Subcutaneous abdominal adipose tissue (tissue), 5 donors: Measurements from ENCODE around the gene CCR1.
A peak's percentile ranks its signal among the peaks of the same experiment; 100 is the strongest.

Experiments used
- H3K27ac ChIP-seq: one replicate; pipeline ENCODE4 v1.7.0; 2013; ENCODE audit warnings: low read depth, mild to moderate bottlenecking, inconsistent platforms, low read length, moderate library complexity
- H3K27me3 ChIP-seq, 5 donors: one replicate each; pipeline ENCODE4 v1.7.0; 2013; ENCODE audit warnings: low read length in 5 of 5, inconsistent platforms in 1 of 5; ENCODE audit not compliant: control insufficient read depth in 5 of 5, insufficient read depth in 4 of 5
- H3K36me3 ChIP-seq, 5 donors: one replicate each; pipeline ENCODE4 v1.7.0; 2013; ENCODE audit warnings: low read length in 5 of 5; ENCODE audit not compliant: control insufficient read depth in 5 of 5, insufficient read depth in 5 of 5
- H3K4me1 ChIP-seq, 5 donors: one replicate each; pipeline ENCODE4 v1.7.0; 2013; ENCODE audit warnings: low read length in 5 of 5, mild to moderate bottlenecking in 3 of 5, moderate library complexity in 1 of 5; ENCODE audit not compliant: control insufficient read depth in 5 of 5, insufficient read depth in 5 of 5
- H3K4me3 ChIP-seq, 5 donors: one replicate each; pipeline ENCODE4 v1.7.0; 2013; ENCODE audit warnings: low read length in 5 of 5, low read depth in 1 of 5
- H3K9ac ChIP-seq, 5 donors: one replicate each; pipeline ENCODE4 v1.7.0; 2013; ENCODE audit warnings: low read length in 5 of 5, mild to moderate bottlenecking in 4 of 5, moderate library complexity in 3 of 5
- H3K9me3 ChIP-seq, 5 donors: one replicate each; pipeline ENCODE4 v1.7.0; 2013; ENCODE audit warnings: low read length in 5 of 5; ENCODE audit not compliant: control insufficient read depth in 5 of 5
- donor health status: healthy.
- donor health status: healthy.
- donor health status: healthy.
- donor health status: healthy.
- donor health status: healthy.

CCR1 gene

DNA sequence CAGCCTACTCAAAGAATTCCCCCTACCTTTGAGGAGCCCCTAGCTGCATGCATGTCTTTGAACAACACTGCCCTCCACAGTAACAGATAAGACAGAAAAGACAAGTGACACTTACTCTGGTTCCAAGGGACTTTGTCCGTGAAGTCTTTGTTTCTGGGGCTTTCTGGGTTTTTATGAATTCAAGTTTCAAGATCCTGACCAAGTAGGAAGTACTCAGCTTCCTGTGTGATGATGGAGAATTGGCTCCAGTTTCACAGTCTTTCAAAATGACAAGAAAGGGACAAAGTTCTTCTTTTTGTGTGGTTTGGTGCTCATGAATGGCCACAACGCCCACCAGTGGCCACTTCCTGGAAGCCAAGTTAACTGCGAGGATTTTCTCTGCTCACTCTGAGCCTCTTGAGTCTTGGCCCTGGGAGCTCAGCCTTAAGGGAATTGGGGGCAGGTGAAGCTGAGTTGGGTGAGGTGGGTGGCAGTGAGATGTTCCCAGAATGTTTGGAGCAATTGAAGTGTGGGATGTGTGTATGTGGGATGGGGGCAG, at the start of gene CCR1:
CCR1 (minus strand) TSS at position 147 of the 538 bp plus-strand sequence. CDS start 4,000 bp downstream, outside the sequence.
- H3K27me3 ChIP-seq = no peaks in the 10 kb centered on the region
- peaks cover 0 to 6% (median under 1%) of the 10 kb centered on the region in 5 donors for H3K36me3 ChIP-seq
- no peaks in the 10 kb centered on the region for H3K9me3 ChIP-seq
- peaks cover 0 to 27% (median 17%) of the 10 kb centered on the region in 5 donors for H3K4me1 ChIP-seq
- H3K4me3 ChIP-seq = peak within 1 kb of the TSS; percentile 28 to 69 (median 45)
- peak within 1 kb of the TSS in 4 of 5 donors; percentile 34 to 48 (median 39) for H3K9ac ChIP-seq
- H3K27ac ChIP-seq = peak within 1 kb of the TSS; percentile 50

DNA sequence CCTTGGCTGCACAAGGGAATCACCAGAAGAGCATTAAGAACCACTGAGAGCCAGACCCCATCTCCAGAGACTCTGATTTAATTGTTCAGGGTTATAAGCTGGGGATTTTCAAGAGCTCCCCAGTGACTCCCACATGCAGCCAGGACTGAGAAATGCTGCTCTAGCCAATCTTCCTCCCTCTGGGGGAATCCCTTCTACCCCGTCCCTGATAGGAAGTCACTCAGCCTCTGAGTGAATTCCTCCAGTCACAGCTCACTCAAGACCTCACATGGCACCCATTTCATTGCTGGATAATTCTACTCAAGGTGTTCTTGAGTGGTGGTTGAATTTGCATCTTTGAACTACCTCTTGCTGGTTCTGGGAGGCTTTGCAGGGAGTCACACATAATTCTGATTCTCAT, 44.9 kb upstream of the CCR1 start:
- Histone ChIP-seq H3K27me3 (no peaks in the 10 kb centered on the region), H3K4me1 (no peaks in the 10 kb centered on the region), H3K36me3 (no peaks in the 10 kb centered on the region), H3K9me3 (no peaks in the 10 kb centered on the region), H3K9ac (no peak overlapping the region), H3K27ac (no peak overlapping the region), H3K4me3 (no peak overlapping the region)

DNA sequence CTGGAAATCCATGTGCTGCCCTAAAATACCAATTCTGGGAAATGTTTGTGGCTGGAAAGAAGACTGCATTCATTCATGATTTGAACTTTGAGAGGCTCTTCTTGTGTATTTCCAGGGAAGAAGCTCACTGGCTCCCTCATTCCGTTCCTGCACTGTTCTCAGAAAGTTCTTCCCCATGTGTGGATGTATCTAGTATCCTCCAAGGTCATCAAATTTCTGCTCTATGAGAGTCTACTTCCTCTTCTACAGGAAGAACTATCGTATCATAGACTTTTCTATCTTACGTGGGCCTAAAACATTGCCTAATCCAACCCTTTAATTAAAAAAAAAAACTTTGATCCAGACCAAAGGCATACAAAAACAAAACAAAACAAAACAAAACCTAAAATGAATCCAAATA, 37.0 kb upstream of the CCR1 start:
- no peak overlapping the region for H3K4me3 ChIP-seq
- peaks cover 0 to 12% (median 0%) of the 10 kb centered on the region in 5 donors for H3K4me1 ChIP-seq
- no peak overlapping the region for H3K27ac ChIP-seq
- no peaks in the 10 kb centered on the region for H3K27me3 ChIP-seq
- H3K9ac ChIP-seq = no peak overlapping the region
- no peaks in the 10 kb centered on the region for H3K36me3 ChIP-seq
- H3K9me3 ChIP-seq = no peaks in the 10 kb centered on the region

DNA sequence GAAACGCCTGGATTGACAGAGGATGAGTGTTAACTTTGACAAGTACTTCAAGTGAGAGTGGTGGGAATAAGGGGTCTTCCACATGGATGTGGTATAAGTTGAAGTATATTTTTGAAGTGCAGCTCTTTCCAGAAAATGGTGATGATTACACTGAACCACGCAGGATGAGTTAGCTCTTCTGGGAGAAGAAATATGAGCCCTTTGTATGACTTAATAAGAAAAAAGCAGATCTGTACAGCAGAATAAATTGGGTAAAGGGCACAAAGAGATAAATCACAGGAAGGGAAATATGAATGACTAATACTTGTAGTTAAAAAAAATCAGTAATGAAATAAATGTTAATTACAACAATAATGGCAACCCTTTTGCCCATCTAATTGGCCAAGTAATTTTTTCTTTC, 35.4 kb upstream of the CCR1 start:
- Histone ChIP-seq H3K36me3 (no peaks in the 10 kb centered on the region), H3K27me3 (no peaks in the 10 kb centered on the region), H3K4me3 (no peak overlapping the region), H3K27ac (no peak overlapping the region), H3K4me1 (peaks cover 0 to 12% (median 0%) of the 10 kb centered on the region in 5 donors), H3K9ac (no peak overlapping the region), H3K9me3 (no peaks in the 10 kb centered on the region)

- Histone ChIP-seq H3K9ac (no peak within 1 kb of the TSS), H3K36me3 (no peaks in the 10 kb centered on the region), H3K27ac (no peak within 1 kb of the TSS), H3K27me3 (no peaks in the 10 kb centered on the region), H3K4me3 (no peak within 1 kb of the TSS), H3K9me3 (no peaks in the 10 kb centered on the region), H3K4me1 (peaks cover 0 to 12% (median 0%) of the 10 kb centered on the region in 5 donors)
Measured at GRCh38 chr3:46242120-46242519, 34.0 kb upstream of the CCR1 start, which contains the start of gene CCR3. Gene CCR3 (plus strand): TSS chr3:46242460. CDS start chr3:46265159, 22,699 bp downstream.

DNA sequence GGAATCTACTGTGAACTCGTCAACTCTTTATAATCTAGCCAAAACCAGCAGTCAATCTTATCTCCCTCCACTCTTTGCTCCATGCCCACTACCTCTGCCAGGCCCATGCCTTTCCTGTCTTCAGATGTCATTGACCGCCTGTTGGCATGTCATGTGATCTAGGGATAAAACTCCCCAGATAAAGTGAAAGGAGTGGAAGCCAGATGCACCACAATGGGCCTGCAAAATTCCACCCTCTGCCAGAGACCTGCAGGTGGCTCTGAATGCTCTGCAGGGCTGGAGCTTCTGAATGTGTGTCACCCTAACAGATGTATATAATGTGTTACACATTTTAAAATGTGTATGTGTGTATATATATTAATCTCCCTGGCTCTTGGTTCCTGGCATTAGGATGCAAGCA, 31.8 kb upstream of the CCR1 start:
- Histone ChIP-seq H3K4me3 (no peak overlapping the region), H3K27ac (no peak overlapping the region), H3K4me1 (peaks cover 0 to 12% (median 3%) of the 10 kb centered on the region in 5 donors), H3K9ac (no peak overlapping the region), H3K36me3 (no peaks in the 10 kb centered on the region), H3K27me3 (no peaks in the 10 kb centered on the region), H3K9me3 (no peaks in the 10 kb centered on the region)

GRCh38 chr3:46239301-46239938, 31.3 kb upstream of the CCR1 start:
- Histone ChIP-seq H3K4me3 (no peak overlapping the region), H3K4me1 (peaks cover 0 to 12% (median 3%) of the 10 kb centered on the region in 5 donors), H3K9ac (no peak overlapping the region), H3K9me3 (no peaks in the 10 kb centered on the region), H3K27me3 (no peaks in the 10 kb centered on the region), H3K36me3 (no peaks in the 10 kb centered on the region), H3K27ac (no peak overlapping the region)

GRCh38 chr3:46238386-46238785, 30.3 kb upstream of the CCR1 start:
- Histone ChIP-seq H3K36me3 (no peaks in the 10 kb centered on the region), H3K4me1 (peaks cover 0 to 5% (median under 1%) of the 10 kb centered on the region in 5 donors), H3K4me3 (no peak overlapping the region), H3K9me3 (no peaks in the 10 kb centered on the region), H3K27ac (no peak overlapping the region), H3K27me3 (no peaks in the 10 kb centered on the region), H3K9ac (no peak overlapping the region)

DNA sequence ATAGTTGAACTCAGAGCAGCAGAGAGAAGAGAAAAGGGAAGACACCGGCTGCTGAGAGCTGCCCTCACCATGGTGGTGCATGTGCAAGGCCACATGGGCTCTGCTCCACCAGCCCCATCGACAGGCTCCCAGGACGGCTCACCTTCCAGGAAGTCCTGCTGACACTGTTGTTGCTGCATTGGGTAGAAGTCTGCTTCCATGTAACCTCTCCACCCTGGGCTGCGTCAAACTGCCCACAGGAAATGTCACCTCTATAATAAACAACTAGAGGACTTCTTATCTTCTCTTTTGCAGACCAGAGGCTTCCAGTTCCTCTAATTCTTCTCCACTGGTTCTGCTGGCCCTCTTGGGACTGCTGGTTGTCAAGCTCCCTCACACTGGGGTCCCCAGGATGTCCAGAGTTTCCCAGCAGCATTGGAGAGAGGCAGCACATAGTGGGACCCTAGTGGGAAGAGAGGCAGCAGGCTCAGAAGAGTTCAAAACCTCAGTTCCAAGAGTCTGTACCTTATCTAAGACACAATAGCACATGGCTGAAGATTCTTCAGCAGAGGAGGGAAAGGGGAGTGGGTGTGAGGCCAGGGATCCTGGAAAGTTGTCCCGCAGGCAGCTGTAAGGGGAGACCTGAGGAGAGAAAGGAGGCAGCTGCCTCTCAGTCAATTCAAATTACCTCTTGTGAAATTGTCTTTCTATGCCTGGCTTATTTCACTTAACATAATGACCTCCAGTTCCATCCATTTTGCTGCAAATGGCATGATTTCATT, 28.4 kb upstream of the CCR1 start:
- no peaks in the 10 kb centered on the region for H3K9me3 ChIP-seq
- H3K27ac ChIP-seq = no peak overlapping the region
- H3K27me3 ChIP-seq = no peaks in the 10 kb centered on the region
- no peak overlapping the region for H3K4me3 ChIP-seq
- no peak overlapping the region for H3K9ac ChIP-seq
- peaks cover 0 to 3% (median 0%) of the 10 kb centered on the region in 5 donors for H3K4me1 ChIP-seq
- H3K36me3 ChIP-seq = no peaks in the 10 kb centered on the region

DNA sequence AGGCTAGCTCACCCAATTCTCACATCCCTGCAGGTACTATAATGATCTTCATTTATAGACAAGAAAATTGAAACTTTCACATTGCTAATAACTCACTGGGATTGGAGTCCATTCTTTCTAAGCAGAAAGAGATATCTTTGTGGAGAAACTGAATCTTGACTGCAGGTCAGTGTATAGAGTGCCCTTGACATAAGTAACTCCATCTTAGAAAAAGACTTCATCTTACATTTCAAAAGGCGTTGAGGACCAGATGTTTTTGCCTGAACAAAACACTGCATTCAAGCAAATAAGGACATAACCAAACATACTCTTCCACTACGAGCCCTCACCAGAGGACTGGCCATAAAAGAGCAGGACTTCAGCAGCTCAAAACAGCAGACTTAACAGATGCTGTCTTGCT, 27.3 kb upstream of the CCR1 start:
- Histone ChIP-seq H3K36me3 (no peaks in the 10 kb centered on the region), H3K27ac (no peak overlapping the region), H3K4me1 (peaks cover 0 to 3% (median 0%) of the 10 kb centered on the region in 5 donors), H3K9me3 (no peaks in the 10 kb centered on the region), H3K4me3 (no peak overlapping the region), H3K27me3 (no peaks in the 10 kb centered on the region), H3K9ac (no peak overlapping the region)
